GM18909 (cell line): ENCODE results near the gene CD2AP.
"Not testable (repeated sequence)": the region's sequence is repeated elsewhere in the genome, so short reads cannot be mapped to it uniquely, and the experiment has no call there.

Experiments used
- ATAC-seq: cut with Tn5 transposase; IDR thresholded peaks from one replicate; pipeline ENCODE4 v1.9.1; 2021; ENCODE audit warnings: mild to moderate bottlenecking; ENCODE audit not compliant: unreplicated experiment, poor library complexity

CD2AP gene, protein sequence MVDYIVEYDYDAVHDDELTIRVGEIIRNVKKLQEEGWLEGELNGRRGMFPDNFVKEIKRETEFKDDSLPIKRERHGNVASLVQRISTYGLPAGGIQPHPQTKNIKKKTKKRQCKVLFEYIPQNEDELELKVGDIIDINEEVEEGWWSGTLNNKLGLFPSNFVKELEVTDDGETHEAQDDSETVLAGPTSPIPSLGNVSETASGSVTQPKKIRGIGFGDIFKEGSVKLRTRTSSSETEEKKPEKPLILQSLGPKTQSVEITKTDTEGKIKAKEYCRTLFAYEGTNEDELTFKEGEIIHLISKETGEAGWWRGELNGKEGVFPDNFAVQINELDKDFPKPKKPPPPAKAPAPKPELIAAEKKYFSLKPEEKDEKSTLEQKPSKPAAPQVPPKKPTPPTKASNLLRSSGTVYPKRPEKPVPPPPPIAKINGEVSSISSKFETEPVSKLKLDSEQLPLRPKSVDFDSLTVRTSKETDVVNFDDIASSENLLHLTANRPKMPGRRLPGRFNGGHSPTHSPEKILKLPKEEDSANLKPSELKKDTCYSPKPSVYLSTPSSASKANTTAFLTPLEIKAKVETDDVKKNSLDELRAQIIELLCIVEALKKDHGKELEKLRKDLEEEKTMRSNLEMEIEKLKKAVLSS

DNA sequence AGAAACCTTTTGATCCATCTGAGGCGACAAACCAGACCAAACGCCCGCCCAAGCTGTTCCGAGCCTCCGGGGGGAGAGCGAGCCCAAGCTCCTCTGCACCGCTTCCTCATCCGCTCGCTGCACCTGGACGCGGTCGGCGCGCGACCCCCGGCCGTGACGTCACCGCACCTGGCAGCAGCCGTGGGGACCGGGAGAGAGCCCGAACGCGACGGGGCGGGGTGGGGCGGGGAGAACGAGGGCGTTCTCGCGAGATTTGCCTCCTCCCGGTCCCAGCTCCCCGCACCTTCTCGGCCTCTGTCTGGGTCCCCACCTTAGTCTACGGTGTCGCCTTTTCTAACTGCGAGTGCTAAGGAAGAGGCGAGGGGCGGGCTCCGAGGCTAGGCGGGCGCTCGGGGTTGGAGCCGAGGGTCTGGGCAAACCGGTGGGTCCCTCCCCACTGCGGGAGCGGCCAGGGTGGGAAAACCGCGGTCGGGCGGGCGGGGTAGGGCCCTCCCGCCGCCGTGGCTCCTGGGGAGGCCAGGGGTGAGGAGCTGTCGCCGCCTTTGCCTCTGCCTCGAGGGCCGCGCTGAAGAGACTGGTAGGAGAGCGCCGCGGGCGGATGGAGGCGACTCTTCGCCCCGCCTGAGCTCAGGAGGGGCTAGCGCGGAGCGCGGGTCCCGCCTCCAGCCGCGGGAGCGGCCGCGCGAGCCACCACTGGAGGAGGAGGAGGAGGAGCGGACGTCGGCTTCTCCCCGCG is at the start of gene CD2AP:
Gene CD2AP (plus strand): TSS at position 293 of the 736 bp plus-strand sequence. CDS start 456 bp downstream, outside the sequence.
- peak; percentile 85 for ATAC-seq

DNA sequence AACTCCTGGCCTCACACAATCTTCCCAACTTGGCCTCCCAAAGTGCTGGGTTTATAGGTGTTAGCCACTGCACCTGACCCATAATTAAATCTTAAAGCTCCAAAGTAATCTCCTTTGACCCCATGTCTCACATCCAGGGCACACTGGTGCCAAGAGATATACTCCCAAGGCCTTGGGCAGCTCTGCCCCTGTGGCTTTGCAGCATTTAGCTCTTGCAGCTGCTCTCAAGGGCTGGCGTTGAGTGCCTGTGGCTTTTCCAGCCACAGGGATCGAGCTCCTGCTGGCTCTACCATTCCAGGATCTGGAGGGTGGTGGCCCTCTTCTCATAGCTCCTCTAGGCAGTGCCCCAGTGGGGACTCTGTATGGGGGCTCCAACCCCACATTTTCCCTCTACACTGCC is 49.3 kb upstream of the CD2AP start:
- ATAC-seq: no peak

DNA sequence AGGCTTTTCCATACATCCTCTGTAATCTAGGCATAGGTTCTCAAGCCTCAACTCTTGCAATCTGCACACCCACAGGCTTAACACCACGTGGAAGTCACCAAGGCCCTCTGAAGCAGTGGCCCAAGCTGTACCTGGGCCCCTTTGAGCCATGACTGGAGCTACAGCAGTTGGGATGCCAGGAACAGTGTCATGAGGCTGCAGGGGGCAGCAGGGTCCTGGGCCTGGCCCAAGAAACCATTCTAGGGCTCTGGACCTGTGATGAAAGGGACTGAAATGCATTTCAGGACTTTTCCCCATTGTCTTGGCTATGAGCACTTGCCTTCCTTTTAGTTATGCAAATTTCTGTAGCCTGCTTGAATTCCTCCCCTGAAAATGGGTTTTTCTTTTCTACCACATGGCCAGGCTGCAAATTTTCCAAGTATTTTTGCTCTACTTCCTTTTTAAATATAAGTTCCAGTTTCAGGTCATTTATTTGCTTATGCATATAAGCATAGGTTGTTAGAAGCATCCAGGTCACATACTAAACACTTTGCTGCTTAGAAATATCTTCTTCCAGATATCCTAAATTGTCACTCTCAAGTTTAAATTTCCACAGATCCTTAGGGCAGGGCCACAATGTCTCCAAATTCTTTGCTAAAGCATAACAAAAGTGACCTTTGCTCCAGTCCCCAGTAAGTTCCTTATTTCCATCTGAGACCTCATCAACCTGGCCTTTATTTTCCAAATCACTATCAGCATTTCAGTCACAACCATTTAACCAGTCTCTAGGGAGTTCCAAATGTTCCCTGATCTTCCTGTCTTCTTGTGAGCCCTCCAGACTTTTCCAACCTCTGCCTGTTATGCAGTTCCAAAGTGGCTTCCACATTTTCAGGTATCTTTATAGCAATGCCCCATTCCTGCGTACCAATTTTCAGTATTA is 48.6 kb upstream of the CD2AP start:
- ATAC-seq: no peak

DNA sequence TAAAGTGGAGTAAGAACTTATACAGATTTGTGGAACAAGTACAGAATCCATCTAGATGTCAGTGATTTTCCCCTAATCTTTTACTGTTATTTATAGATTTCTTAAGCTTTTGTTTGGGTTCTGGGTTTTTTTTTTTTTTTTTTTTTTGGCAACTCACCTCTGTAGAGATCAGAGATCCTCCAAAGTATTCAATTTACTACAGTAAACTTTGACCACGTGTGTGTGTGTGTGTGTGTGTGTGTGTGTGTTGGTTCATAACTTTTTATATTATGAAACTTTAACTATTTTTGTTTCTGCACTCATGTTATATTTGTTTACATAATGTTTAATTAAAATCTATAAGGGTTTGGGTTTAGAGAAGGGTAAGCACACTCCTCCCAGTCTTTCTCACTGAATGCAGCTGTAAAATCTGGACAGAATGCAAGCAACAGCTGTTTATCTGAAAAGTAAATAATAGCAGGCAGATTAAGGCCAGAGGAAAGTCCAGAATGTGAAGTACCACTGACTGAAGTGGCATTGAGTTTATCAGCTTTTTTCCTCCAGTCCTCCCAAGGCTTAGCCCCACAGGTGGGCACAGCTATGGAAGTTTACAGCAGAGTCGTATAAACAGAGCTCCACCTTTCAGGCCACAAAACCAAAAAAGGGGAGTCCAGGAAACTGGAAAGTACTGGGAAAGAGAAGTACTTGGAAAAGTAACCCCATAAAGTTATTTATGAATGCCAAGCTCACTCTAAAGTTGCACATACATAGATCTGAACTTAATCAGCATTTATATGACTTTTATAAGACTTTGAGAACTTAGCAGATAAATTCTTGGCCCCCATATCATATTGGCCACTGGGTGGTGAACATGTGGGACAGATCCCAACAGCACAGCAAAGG is 43.0 kb upstream of the CD2AP start:
- no peak for ATAC-seq

DNA sequence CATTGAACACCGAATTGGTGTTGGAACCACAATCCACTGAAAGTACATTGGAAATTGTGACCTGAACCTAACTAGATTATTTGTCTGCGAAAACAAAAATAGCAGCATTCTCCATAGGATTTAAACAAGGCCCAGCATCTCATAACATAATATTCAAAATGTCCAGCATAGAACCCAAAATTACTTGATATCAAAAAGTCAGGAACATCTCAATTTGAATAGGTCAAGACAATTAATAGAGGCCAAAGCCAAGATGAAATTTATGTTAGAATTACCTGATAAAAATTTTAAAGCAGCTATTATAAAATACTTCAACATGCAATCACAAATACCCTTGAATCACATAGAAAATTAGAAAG is 42.4 kb upstream of the CD2AP start:
- ATAC-seq: no peak

DNA sequence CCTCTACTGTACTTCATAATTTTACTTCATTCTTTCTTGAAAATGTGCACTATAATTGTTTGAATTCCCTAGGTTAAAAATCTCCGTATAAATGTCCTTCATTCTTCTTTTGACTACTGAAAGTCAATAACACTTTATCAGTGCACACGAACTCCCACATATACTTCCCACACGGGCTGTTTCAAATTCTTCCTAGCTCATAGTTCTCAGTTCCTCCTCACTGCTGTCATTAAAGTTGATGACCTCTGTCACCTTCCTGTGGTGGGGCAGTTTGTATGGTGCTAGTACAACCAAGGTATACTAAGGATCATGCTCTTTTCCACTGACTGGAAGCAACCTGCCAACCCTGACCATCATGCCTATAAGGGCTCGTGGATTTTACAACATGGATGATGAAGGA is 40.0 kb upstream of the CD2AP start:
- ATAC-seq: peak; percentile 82

DNA sequence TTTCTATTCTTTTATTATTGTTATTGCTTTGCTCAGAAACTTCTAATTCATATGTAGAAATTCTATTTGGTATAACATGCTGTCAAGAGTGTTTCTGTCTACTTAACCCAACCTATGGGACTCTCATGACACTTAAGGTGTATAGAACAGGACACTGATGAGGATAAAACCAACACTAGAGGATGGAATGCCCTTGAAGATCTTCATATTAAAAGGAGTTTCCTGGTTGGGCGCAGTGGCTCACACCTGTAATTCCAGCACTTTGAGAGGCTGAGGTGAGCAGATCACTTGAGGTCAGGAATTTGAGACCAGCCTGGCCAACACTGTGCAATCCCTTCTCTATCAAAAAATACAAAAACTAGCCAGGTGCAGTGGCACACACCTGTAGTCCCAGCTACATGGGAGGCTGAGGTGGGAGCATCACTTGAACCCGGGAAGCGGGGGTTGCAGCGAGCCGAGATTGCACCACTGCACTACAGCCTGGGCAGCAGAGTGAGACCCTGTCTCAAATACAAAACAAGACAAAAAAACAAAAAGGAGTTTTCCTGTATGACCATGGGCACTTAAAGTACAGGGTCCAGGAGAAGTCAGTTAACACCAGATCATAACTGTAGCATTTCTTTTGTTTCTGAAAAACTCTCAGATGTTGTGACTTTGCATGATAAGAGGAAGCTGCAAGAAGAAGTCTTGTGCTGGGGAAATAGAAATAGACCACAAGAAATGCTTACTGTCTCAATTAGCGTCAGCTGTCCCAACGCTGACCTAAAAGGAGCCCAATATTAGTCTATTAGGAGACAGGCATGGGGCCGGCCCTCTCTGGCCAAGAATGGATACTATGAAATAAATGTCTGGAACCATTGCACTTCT is 38.9 kb upstream of the CD2AP start:
- peak; percentile 78 for ATAC-seq

DNA sequence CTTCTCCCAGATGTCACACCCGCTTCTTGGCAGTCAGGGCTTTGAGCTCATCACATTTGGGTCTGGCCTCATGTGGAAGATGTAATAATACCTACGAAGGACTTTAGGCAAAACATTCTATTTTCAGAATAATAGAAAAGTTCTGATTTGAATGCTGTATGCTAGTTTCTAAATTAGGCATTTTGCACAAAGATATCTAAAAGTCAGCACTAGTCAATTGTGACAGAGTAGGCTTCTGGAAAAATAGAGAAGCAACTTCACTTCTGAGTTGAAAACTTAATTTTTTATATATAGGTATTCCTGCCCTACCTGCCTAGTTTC is 38.3 kb upstream of the CD2AP start:
- peak; percentile 24 for ATAC-seq

DNA sequence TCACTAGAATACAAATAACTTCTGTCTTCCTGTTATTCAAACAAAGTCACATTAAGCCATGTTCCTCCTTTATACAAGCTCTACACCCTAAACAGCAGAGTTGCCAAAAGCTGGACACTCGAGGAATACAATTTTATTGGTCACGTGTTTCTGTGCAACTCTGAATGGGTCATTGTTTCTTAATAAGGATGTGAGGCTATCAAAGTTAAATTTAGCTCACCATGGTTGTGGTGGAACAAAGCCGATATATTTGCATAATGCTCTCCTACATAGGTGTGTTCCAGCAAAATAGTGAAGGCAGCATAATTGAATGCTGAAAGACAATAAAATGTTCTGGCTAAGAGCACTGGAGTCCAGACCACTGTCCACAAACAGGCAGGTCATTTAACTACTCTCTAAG is 36.9 kb upstream of the CD2AP start:
- peak; percentile 70 for ATAC-seq

DNA sequence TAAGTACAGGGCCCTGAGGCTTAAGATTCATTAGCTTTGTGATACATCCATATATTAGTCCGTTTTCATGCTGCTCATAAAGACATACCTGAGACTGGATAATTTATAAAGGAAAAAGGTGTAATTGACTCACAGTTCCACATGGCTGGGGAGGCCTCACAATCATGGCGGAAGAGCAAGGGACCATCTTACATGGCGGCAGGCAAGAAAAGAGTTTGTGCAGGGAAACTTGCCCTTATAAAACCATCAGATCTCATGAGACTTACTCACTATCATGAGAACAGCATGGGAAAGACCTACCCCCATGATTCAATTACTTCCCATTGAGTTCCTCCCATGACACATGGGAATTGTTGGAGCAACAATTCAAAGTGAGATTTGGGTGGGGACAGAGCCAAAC is 32.6 kb upstream of the CD2AP start:
- ATAC-seq: not testable (repeated sequence)

DNA sequence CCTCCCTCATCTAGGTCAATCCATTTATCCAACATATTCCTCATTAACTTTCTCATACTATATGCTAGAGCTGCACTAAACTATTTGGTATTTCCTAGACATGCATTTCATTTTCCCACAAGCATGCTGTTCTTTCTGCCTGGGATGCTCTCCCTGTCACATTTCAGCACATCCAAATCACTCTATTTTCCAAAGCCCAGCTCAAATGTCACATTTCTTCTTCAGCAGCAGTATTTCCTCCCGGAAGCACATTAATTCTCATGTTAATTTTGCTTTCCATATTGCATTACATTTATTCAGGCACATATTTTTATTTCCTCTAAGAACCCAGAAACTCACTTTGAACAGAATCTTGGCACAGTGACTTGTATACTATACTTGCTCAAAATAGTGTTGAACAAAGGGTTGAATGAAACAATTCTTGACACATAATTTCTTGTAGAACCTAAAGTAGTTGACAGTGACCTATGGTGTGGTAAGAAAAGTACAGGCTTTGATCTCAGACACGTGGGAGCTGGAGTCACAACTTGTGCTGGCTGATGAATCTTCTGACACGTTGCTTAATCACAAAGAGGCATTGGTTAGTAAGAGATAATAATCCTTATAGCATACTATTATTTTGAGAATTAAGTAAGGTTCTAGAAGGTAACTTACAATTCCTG is 30.8 kb upstream of the CD2AP start:
- ATAC-seq: no peak

DNA sequence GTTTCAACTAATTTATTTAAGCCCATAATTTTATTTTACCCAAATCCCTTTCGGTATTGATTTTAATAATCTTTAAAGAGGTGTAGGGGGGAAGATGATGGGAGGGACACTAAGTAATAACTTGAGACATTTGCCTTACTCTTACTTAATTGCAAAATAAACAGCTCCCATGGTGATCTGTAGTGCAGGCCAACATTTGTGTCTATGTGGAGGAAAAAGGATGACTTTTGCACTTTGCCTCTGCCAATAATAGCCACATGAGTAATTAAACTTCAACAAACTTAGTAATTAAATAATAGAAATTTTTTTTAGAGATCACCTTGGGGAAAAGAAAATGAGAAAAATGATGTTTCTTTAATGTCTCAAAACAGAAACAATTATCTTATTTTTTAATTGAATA is 29.9 kb upstream of the CD2AP start:
- ATAC-seq: no peak

DNA sequence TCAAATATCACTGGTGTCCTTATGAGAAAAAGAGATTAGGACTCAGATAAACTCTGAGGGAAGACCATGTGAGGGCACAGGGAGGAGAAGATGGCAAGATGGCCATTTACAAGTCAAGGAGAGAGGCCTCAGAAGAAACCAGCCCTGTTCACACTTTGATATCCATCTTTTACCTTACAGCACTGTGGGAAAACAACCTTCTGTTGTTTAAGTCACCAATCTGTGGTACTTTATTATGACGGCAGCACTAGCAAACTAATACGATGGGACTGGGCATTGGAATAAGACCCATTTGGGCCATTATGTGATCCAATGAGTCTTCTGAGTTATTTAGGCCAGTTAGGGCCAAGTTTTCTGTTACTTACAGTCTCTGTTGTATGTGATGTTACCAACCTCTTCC is 26.4 kb upstream of the CD2AP start:
- ATAC-seq: no peak

DNA sequence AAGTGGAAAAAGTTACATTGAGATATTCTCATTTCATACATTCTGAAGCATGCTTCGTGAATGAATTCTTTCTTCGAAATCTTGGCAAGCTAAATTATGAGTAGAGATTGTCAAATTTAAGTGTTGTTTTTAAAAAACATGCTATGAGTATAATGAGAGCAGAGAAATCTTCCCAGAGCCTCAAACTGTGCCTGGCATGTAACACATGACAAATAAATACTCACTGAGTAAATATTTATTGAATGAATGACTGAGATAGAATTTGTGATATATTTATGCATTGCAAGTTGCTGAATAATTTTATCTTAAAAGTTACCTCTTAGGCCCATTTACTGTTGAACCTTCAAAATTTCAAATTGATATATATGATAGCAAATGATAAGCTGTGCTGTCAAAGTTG is 24.7 kb upstream of the CD2AP start:
- no peak for ATAC-seq

DNA sequence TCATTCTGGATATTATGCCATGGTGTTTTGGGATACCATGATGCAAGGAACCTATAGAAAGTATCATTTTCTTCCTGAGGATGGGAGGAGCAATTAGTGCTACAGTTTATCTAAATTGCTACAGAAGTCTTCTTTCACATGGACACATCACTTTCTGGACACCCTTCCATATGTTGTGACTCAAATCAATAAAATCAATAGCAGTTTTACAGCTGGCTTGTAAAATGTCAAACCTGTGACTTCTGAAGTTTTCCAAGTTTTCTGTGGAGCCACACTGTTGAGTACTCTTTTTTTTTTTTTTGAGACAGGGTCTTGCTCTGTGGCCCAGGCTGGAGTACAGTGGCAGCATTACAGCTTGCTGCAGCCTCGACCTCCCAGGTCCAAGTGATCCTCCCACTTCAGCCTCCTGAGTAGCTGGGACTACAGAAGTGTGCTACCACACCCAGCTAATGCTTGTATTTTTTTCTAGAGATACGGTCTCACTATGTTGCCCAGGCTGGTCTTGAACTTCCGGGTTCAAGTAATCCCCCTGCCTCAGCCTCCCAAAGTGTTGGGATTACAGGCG is 24.1 kb upstream of the CD2AP start:
- no peak for ATAC-seq

DNA sequence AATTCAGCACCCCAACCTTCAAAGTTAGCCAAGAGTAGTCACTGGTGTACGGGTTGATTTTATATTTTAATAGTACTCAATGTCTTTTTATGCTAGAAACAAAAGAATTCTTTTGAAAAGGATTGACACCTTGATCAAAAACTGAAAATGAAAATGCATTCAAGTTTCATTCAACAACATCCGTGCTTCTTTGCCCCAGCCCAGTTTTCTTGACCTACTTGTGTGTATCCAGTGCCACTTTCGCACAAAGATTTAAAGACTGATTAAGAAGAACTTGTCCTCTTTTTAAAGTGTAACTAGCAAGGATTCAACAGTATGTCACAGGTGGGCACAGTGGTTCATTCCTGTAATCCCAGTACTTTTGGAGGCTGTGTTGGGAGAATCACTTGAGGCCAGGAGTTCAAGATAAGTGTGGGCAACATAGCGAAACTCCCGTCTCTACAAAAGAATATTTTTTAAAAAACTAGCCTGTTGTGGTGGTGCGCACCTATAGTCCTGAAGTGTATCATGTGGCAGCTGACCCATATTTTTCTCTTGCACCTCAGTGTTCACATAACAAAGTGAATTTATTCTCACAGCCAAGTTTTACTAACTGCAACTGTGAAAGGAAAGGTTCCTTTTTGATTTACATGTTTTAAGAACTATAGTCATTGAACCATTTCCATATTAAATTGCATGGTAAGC is 22.7 kb upstream of the CD2AP start:
- ATAC-seq: no peak

DNA sequence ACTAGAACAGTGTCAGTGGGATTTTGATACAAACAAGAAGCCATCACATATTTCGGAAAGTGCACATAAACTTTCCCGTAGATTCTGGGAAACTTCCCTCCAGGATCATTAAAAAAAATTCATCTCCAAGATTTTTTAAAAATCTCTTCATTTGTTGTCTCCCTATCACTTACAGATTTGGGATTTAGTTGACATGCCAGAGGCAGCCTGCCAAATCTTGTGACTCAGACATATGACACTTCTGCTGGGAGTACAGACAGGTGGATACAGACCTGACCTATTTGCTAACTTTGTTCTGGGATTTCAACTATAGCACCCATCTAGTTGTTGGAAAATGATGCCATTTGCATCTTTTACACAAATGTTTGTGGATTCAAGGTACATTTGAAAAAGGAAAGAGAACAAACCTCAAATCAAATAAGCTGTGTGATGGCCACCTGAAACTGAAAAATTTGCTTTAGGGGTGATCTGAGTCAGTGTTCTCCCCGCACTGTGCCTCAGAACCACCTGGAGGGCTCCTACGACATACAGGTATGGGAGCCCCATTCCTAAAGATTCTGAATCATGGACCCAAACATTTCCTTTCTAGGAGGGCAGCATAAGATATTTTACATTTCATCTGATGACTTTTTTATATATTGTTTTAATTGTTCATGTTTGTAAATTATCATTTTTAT is 21.9 kb upstream of the CD2AP start:
- peak; percentile 75 for ATAC-seq
